ENCODE results near the gene ZNF580.

Gene ZNF580

GRCh38 chr19:55685776-55686175 lies 45.0 kb downstream of the ZNF580 start:
- DNase-seq (ENCODE audit: low read depth) = no peak
- no peak overlapping the region for H3K4me3 ChIP-seq (ENCODE audit: low read depth, low read length)

DNA sequence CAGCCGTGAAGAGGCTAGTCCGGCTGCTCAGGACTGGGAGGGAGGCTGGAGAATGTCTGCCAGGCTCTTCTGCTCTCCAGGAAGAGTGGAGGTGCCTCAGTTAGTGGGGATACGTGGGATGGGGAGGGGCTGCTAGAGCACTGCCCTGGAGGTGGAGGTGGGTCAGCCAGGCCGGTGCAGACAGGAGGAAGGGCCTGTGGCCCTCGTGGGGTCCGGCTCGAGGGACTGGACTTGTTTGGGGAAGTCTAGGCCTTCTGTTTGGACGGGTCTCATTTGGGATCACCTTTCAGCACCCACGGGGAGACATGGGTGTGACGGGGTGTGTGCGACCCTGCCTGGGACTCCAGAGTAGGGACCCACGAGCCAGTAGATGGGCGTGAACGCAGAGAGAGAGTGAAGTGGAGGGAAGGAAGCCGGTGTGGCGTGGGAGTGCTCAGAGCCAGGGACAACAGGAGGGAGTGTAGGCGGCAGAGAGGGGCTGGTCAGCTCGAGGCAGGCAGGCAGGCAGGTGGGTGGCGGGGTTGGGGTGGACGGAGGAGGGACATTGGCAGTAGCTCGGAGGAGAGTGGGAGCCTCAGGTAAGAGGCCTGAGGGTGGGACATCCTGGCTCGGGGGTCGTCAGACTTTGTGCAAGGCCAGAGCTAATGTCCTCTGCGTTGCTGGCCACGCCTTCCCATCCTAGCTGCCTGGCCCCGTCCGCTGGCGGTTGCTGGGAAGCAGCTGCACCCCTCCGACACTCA lies 45.7 kb downstream of the ZNF580 start:
- H3K4me3 ChIP-seq (ENCODE audit: low read depth, low read length) = no peak overlapping the region
- no peak for DNase-seq (ENCODE audit: low read depth)

- no peak overlapping the region for H3K4me3 ChIP-seq (ENCODE audit: low read depth, low read length)
- no peak for DNase-seq (ENCODE audit: low read depth)
Measured at GRCh38 chr19:55687281-55688201, 46.7 kb downstream of the ZNF580 start.

DNA sequence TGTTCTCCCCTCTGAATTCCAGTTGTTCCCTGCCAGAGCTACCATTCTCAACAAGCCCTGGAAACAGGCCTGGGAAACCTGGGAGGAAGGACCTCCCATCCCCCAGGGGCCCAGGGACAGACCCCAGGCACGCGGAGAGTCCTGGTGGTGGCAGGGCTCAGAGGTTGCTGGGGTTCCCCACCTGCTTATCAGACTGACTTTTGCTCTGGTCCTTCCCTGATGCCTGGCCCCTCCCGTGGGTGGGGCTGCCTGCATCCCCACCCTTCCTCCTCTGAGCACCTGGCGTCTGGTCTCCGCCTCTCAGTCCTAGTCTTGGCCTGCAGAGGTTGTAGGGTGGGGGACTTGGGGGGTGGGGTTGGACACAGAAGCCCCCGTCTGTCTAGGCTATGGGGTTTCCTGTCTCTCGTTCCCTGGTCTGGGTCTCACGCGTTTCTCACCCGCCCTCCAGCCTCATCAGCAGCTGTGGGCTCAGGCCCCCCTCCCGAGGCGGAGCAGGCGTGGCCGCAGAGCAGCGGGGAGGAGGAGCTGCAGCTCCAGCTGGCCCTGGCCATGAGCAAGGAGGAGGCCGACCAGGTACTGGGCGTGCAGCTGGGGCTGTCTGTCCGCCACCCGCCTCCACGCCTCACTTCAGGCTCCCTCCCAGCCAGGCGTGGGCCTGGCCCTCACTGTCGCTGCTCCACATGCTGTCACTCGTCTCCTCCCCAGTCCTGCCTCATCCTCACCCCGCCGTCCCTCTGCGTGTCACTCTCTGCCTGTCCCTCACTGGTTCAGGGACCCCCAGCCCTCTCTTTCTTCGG lies 47.8 kb downstream of the ZNF580 start:
- DNase-seq (ENCODE audit: low read depth) = no peak
- no peak overlapping the region for H3K4me3 ChIP-seq (ENCODE audit: low read depth, low read length)

GRCh38 chr19:55689411-55690108 lies 48.8 kb downstream of the ZNF580 start:
- no peak overlapping the region for H3K4me3 ChIP-seq (ENCODE audit: low read depth, low read length)
- DNase-seq (ENCODE audit: low read depth) = no peak

DNA sequence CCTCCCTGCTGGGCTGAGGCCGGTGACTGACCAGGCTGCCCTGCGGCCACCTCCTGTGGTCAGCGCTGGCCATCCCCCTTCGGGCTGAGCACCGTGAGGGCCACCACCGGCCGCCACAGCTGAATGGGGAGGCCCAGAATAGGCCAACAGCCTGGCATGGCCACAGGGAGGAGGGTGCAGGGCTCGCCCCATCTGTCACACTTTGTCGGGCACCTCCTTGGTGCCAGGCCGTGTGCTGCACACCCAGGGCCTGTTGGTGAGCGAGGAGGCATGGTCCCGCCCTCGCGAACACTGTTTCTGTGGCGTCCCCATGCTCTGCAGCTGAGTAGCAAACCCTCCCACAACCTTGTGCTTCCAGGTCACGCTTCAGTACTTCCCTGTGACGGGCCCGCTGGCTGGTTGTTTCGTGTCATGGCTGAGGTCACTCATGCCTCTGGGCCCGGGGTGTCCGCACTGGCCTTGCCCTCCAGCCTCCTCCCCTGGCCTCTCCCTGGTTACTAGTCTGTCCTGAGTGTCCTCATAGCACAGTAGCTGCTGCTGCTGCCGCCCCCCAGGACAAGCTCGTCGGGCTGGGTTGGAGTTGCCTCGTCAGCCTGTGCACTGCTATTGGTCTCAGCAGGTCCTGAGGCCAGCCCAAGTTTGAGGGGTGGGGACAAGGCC lies 49.4 kb downstream of the ZNF580 start:
- DNase-seq (ENCODE audit: low read depth) = no peak

GRCh38 chr19:55690769-55691545 lies 50.2 kb downstream of the ZNF580 start:
- DNase-seq (ENCODE audit: low read depth) = no peak
- H3K4me3 ChIP-seq (ENCODE audit: low read depth, low read length) = no peak overlapping the region

More for the DNA sequence above, 49.4 kb downstream of the ZNF580 start:
- no peak overlapping the region for H3K4me3 ChIP-seq (ENCODE audit: low read depth, low read length)

GRCh38 chr19:55691561-55692481 lies 51.0 kb downstream of the ZNF580 start:
- no peak for DNase-seq (ENCODE audit: low read depth)
- no peak overlapping the region for H3K4me3 ChIP-seq (ENCODE audit: low read depth, low read length)

GRCh38 chr19:55692681-55693081 lies 51.9 kb downstream of the ZNF580 start:
- no peak overlapping the region for H3K4me3 ChIP-seq (ENCODE audit: low read depth, low read length)

More at GRCh38 chr19:55692681-55693081, 51.9 kb downstream of the ZNF580 start:
- DNase-seq (ENCODE audit: low read depth) = no peak
